Prostate gland (tissue), 2 donors: Measurements from ENCODE around the gene C9.

ENCODE experiments used
- POLR2AphosphoS5 ChIP-seq: sonication (generic); formaldehyde crosslinking; IDR thresholded peaks from one replicate; pipeline ENCODE4 v1.6.1; 2017; ENCODE audit warnings: antibody characterized with exemption
- TF ChIP-seq, protein P1 (sequence below), 4 experiments: fragments of 200-600 bp in 2 of 4; fragments of 450-650 bp in 2 of 4; sonication (generic) in 2 of 4; IDR thresholded peaks; 1 replicate in 3 of 4; 2 replicates in 1 of 4; pipeline ENCODE4 v1.5.1; 2016 to 2019; ENCODE audit warnings: antibody characterized with exemption in 4 of 4, mild to moderate bottlenecking in 2 of 4, moderate library complexity in 2 of 4

DNA sequence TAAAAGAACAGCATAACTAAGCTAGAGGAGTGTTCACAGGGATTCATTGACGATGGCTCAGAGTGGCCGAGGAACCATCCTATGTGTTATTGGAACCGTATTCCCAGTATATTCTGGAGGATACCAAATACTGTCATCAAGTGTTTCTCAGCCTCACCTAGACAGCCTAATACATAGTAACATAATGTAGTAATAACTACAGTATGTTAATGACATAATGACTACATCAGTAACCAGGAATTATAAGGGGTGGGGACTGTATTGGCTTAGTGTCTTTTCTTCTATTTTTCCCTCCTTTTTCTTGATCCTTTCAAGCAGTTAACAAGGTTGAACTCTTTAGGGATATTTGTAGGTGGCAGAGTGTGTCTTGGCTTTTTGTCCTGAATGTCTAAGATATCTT, 26.6 kb upstream of the C9 start:
- TF ChIP-seq, protein P1, sequence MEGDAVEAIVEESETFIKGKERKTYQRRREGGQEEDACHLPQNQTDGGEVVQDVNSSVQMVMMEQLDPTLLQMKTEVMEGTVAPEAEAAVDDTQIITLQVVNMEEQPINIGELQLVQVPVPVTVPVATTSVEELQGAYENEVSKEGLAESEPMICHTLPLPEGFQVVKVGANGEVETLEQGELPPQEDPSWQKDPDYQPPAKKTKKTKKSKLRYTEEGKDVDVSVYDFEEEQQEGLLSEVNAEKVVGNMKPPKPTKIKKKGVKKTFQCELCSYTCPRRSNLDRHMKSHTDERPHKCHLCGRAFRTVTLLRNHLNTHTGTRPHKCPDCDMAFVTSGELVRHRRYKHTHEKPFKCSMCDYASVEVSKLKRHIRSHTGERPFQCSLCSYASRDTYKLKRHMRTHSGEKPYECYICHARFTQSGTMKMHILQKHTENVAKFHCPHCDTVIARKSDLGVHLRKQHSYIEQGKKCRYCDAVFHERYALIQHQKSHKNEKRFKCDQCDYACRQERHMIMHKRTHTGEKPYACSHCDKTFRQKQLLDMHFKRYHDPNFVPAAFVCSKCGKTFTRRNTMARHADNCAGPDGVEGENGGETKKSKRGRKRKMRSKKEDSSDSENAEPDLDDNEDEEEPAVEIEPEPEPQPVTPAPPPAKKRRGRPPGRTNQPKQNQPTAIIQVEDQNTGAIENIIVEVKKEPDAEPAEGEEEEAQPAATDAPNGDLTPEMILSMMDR (IDR thresholded peaks at IDR 0.05) = no peak
- TF ChIP-seq POLR2AphosphoS5 = no peak
